Thoracic aorta (tissue), 2 donors: ENCODE measurements around the gene WIPF2. TPM values are rescaled to one million over a fixed set of nuclear protein-coding genes. Genes with fewer than 3 reads are reported as not detected.

Experiments used
- ATAC-seq: fragments of 150-250 bp; one replicate; pipeline ENCODE4 v1.8.0; 2017; ENCODE audit warnings: low read depth; ENCODE audit not compliant: insufficient number of reproducible peaks, low FRiP score
- DNase-seq: peaks from one replicate; pipeline ENCODE4 v3.0.0-alpha.2; 2020; ENCODE audit warnings: low spot score
- H3K27ac ChIP-seq, 2 donors: fragments of 200-600 bp; sonication (generic); 1 replicate in 1 of 2; 2 replicates in 1 of 2; pipeline ENCODE4 v1.5.1; 2016; ENCODE audit warnings: mild to moderate bottlenecking in 2 of 2, moderate library complexity in 2 of 2
- H3K27me3 ChIP-seq: fragments of 200-600 bp; sonication (generic); replicated peaks from 2 replicates; pipeline ENCODE4 v1.6.0; 2016; ENCODE audit warnings: mild to moderate bottlenecking; ENCODE audit not compliant: insufficient read depth
- H3K36me3 ChIP-seq: fragments of 200-600 bp; sonication (generic); one replicate; pipeline ENCODE4 v1.5.1; 2016
- H3K4me1 ChIP-seq, 2 donors: fragments of 200-600 bp; sonication (generic); 1 replicate in 1 of 2; 2 replicates in 1 of 2; pipeline versions ENCODE4 v1.5.1 to v1.6.0; 2016; ENCODE audit warnings: low read depth in 2 of 2, mild to moderate bottlenecking in 1 of 2; ENCODE audit not compliant: control insufficient read depth in 1 of 2
- H3K4me3 ChIP-seq: fragments of 200-600 bp; sonication (generic); 2 replicates; pipeline ENCODE4 v1.5.1; 2016; ENCODE audit warnings: mild to moderate bottlenecking
- H3K9me3 ChIP-seq: fragments of 200-600 bp; sonication (generic); 2 replicates; pipeline ENCODE4 v1.5.1; 2016
- total RNA-seq, 2 donors: library from RNA; depleted of rRNA; stranded (reverse); fragments of >200 nt; gene quantifications; one replicate each; pipeline versions ENCODE4 v1.1.0 to v1.2.3, GENCODE V29; 2016
- TF ChIP-seq, protein P1 (sequence below): fragments of 200-600 bp; sonication (generic); IDR thresholded peaks from one replicate; pipeline ENCODE4 v1.5.1; 2019; ENCODE audit warnings: antibody characterized with exemption

WIPF2 gene
- total RNA-seq, 2 donors from 2014 or later = 8.9 to 14.0 TPM

DNA sequence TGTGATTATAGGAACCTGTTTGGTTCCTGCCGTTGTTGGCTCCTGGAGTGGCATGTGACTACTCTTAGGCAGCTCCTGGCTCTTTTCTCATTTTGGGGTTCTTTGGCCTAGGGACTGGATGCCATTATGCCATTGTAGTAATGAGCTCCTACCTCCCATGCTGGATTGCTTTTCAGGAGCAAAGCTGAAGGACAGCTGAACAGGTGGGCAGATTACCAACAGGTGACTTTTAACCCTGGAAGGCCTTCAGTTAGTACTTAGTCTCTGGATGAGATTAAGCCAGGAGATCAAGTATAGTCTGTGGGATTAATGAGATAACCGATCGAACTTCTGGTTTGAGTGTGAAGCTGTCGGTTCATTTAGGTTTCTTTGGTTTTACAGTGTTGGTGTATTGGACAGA lies 25.2 kb downstream of the WIPF2 start:
- no peaks in the 10 kb centered on the region for H3K27me3 ChIP-seq
- TF ChIP-seq, protein P1, sequence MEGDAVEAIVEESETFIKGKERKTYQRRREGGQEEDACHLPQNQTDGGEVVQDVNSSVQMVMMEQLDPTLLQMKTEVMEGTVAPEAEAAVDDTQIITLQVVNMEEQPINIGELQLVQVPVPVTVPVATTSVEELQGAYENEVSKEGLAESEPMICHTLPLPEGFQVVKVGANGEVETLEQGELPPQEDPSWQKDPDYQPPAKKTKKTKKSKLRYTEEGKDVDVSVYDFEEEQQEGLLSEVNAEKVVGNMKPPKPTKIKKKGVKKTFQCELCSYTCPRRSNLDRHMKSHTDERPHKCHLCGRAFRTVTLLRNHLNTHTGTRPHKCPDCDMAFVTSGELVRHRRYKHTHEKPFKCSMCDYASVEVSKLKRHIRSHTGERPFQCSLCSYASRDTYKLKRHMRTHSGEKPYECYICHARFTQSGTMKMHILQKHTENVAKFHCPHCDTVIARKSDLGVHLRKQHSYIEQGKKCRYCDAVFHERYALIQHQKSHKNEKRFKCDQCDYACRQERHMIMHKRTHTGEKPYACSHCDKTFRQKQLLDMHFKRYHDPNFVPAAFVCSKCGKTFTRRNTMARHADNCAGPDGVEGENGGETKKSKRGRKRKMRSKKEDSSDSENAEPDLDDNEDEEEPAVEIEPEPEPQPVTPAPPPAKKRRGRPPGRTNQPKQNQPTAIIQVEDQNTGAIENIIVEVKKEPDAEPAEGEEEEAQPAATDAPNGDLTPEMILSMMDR = no peak
- H3K36me3 ChIP-seq = no peaks in the 10 kb centered on the region
- no peak overlapping the region for H3K4me3 ChIP-seq
- H3K4me1 ChIP-seq = peaks cover 0 to 6% of the 10 kb centered on the region in 2 donors
- H3K9me3 ChIP-seq = no peaks in the 10 kb centered on the region
- H3K27ac ChIP-seq = no peak overlapping the region
- no peak for ATAC-seq
- no peak for DNase-seq

DNA sequence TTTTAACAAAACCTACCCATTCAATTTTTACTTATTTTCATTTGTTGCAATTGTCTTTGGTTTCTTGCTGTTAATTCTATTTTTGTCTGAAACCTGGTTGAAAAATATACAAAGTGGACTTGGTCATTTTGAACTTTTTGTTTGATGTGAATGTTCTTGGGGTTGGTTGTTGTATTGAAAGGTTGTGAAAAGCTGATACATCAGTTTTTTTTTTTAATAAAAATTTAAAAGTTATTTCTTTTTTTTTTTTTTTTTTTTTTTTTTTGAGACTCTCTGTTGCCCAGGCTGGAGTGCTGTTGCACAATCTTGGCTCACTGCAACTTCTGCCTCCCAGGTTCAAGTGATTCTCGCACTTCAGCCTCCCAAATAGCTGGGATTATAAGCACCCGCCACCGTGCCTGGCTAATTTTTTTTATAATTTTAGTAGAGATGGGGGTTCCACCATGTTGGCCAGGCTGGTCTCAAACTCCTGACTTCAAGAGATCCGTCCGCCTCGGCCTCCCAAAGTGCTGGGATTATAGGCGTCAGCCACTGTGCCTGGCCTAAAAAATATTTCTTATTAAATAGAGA lies 28.9 kb downstream of the WIPF2 start:
- Histone ChIP-seq H3K27me3 (no peaks in the 10 kb centered on the region), H3K9me3 (no peaks in the 10 kb centered on the region), H3K27ac (no peak overlapping the region), H3K4me3 (no peak overlapping the region), H3K4me1 (peaks cover 11 to 19% of the 10 kb centered on the region in 2 donors), H3K36me3 (no peaks in the 10 kb centered on the region)
- no peak for ATAC-seq
- TF ChIP-seq, protein P1 = no peak
- no peak for DNase-seq

DNA sequence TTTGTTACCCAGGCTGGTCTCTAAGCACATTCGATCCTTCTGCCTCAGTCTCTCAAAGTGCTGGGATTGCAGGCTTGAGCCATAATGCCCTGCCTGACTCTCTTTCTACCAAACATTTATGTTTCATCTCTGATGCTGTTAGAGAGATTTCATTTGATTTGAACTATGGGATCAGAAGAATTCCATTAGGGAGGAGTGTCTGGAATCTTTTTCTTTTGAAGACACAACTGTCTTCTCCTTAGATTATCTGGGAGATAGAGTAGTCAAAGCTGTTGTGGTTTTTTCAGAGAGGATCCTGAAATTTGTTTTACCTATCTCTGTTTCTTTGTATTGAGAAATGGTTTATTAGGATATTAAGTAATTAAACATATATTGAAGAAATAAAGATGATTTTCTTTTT lies 29.4 kb downstream of the WIPF2 start:
- peaks cover 11 to 19% of the 10 kb centered on the region in 2 donors for H3K4me1 ChIP-seq
- no peaks in the 10 kb centered on the region for H3K9me3 ChIP-seq
- no peak overlapping the region for H3K4me3 ChIP-seq
- H3K27ac ChIP-seq = no peak overlapping the region
- TF ChIP-seq, protein P1 = no peak
- ATAC-seq (no peak), DNase-seq (no peak)
- H3K27me3 ChIP-seq = no peaks in the 10 kb centered on the region
- H3K36me3 ChIP-seq = no peaks in the 10 kb centered on the region

DNA sequence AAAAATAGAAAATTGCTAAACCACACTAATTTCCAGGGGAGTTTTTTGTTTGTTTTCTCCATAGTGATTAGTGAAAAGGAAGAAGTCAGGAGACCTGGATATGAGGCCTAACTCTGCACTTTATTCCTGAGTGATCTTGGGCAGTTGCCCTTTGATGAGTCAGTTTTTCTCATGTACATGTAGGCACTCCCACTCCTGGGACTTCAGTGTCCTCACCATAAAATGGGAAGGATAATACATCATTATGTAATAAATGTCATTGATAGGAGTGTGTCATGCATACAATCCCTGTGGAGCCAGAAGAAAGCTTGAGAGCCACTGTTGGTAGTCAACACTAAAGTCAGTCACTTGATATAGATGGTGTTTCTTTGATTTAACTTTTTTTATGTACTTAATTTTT lies 32.5 kb downstream of the WIPF2 start:
- DNase-seq = no peak
- TF ChIP-seq, protein P1 = no peak
- H3K27ac ChIP-seq = no peak overlapping the region
- peaks cover 3% of the 10 kb centered on the region for H3K36me3 ChIP-seq
- H3K4me1 ChIP-seq = peaks cover 11 to 19% of the 10 kb centered on the region in 2 donors
- no peak overlapping the region for H3K4me3 ChIP-seq
- no peaks in the 10 kb centered on the region for H3K27me3 ChIP-seq
- no peaks in the 10 kb centered on the region for H3K9me3 ChIP-seq
- no peak for ATAC-seq

DNA sequence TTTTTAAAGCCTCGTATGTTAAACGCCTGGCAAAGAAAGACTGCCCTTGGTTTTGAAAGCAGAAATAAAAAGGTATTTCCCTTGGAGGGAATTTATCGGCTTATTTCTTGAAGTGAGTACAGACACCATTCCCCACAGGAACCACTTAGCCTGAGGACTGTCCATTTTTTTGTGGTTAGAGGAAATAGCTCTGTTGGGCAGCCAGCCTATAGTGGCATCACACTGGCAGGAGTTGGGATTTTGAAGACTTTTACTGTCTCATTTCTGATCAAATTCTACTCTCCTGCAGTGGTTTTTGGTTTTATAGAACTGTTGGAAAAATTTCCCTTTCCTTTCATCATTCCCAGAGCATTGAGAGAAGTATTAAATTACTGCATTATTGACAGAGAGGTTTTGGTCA lies 34.5 kb downstream of the WIPF2 start:
- Histone ChIP-seq H3K9me3 (no peaks in the 10 kb centered on the region), H3K4me3 (no peak overlapping the region), H3K36me3 (peaks cover 21% of the 10 kb centered on the region), H3K4me1 (peaks cover 11 to 19% of the 10 kb centered on the region in 2 donors), H3K27me3 (no peaks in the 10 kb centered on the region), H3K27ac (no peak overlapping the region)
- no peak for ATAC-seq
- no peak for DNase-seq
- TF ChIP-seq, protein P1 = no peak
